Testis (tissue), 3 donors: ENCODE data around the gene HOXB3. TPM values are rescaled to one million over a fixed set of nuclear protein-coding genes. Genes with fewer than 3 reads are reported as not detected.

ENCODE experiments used
- DNase-seq: peaks from one replicate; pipeline ENCODE4 v3.0.0-alpha.2; 2019
- H3K27ac ChIP-seq, 2 donors: fragments of 200-600 bp; sonication (generic); one replicate each; pipeline ENCODE4 v1.5.1; 2019
- H3K27me3 ChIP-seq: fragments of 200-600 bp; sonication (generic); one replicate; pipeline ENCODE4 v1.5.1; 2019
- H3K36me3 ChIP-seq: fragments of 200-600 bp; sonication (generic); one replicate; pipeline ENCODE4 v1.5.1; 2017; ENCODE audit warnings: low read depth; ENCODE audit errors: missing control alignments
- H3K4me1 ChIP-seq: fragments of 200-600 bp; sonication (generic); one replicate; pipeline ENCODE4 v1.5.1; 2019
- H3K4me3 ChIP-seq, 2 donors: fragments of 200-600 bp; sonication (generic); one replicate each; pipeline ENCODE4 v1.5.1; 2017 to 2019
- H3K9me3 ChIP-seq: fragments of 200-600 bp; sonication (generic); one replicate; pipeline ENCODE4 v1.5.1; 2017
- POLR2A ChIP-seq: fragments of 450-650 bp; IDR thresholded peaks from one replicate; pipeline ENCODE4 v1.6.1; 2017; ENCODE audit warnings: antibody characterized with exemption, mild to moderate bottlenecking, moderate library complexity
- WGBS, 2 donors: methylation state at CpG; one replicate each; pipeline ENCODE4 v1.1.5; 2018; 5-methylcytosine and 5-hydroxymethylcytosine counted together
- intact Hi-C: fragments of 100-400 bp; cut with DNase I; formaldehyde crosslinking; loops from one replicate; pipeline ENCODE4 v1.15.1; 2023; ENCODE audit warnings: low total_unique reads
- polyA plus RNA-seq: library from polyadenylated mRNA; stranded (reverse); fragments of 350-450 nt; fragmentation: Illumina TruSeq; extraction: RNeasy Lipid Tissue Mini Kit (QIAGEN cat#74804); gene quantifications from one replicate; pipeline ENCODE4 v1.2.3, GENCODE V29; 2014; ENCODE audit warnings: low read depth, low replicate concordance; ENCODE audit not compliant: insufficient read depth
- total RNA-seq, 2 donors: library from RNA; depleted of rRNA; stranded (reverse); fragments of >200 nt; gene quantifications; one replicate each; pipeline ENCODE4 v1.2.3, GENCODE V29; 2016
- TF ChIP-seq, protein P1 (sequence below), 3 experiments: fragments of 450-650 bp in 2 of 3; fragments of 200-600 bp in 1 of 3; sonication (generic) in 1 of 3; IDR thresholded peaks; one replicate each; pipeline ENCODE4 v1.5.1; 2016 to 2019; ENCODE audit warnings: antibody characterized with exemption in 3 of 3, mild to moderate bottlenecking in 2 of 3, moderate library complexity in 1 of 3

Gene HOXB3
- total and polyA plus RNA-seq, 3 donors from 2014 or later: 9.2 to 11.4 (median 10.6) TPM

DNA sequence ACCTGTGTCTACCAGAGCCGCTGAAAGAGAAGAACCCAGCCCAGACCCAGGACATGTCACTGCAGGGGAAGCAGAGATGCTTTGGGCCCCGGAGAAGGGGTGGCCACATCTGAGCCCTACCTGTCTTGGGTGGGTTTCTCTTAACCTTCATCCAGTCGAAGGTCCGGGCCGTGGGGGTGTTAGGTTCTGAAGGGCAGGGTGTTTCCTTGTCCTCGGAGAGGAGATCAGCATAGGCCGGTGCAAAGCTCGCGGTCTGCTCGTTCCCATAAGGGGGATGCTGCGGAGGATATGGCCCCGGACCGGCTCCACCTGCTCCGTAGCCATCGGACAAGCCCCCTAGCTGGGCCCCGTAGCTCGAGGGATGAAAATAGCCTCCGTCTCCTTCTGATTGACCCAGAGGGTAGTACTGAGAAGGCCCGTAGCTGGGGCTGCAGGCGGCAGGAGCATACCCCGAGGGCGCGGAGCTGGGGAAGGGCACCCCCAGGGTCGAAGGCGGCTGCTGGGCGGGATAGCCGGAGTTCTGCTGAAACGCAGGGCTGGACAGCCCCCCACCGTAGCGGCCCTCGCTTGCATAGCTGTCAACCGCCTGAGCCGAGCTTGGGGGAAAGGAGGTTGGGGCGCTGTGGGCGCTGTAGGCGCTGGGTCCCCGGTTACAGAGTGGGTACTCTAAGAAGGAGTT is 59.7 kb downstream of the HOXB3 start:
- Histone ChIP-seq H3K4me3 (no peak overlapping the region), H3K4me1 (no peaks in the 10 kb centered on the region), H3K27me3 (no peaks in the 10 kb centered on the region), H3K36me3 (no peaks in the 10 kb centered on the region), H3K9me3 (no peaks in the 10 kb centered on the region), H3K27ac (no peak overlapping the region)
- TF ChIP-seq, protein P1, sequence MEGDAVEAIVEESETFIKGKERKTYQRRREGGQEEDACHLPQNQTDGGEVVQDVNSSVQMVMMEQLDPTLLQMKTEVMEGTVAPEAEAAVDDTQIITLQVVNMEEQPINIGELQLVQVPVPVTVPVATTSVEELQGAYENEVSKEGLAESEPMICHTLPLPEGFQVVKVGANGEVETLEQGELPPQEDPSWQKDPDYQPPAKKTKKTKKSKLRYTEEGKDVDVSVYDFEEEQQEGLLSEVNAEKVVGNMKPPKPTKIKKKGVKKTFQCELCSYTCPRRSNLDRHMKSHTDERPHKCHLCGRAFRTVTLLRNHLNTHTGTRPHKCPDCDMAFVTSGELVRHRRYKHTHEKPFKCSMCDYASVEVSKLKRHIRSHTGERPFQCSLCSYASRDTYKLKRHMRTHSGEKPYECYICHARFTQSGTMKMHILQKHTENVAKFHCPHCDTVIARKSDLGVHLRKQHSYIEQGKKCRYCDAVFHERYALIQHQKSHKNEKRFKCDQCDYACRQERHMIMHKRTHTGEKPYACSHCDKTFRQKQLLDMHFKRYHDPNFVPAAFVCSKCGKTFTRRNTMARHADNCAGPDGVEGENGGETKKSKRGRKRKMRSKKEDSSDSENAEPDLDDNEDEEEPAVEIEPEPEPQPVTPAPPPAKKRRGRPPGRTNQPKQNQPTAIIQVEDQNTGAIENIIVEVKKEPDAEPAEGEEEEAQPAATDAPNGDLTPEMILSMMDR (IDR thresholded peaks at IDR 0.05): no peak
- no peak for TF ChIP-seq POLR2A
- intact Hi-C loops: no loop called here
- DNase-seq: no peak
- WGBS, 2 donors: 43 to 44% methylated on average over 9 to 37 of the region's 37 CpGs

GRCh38 chr17:48529683-48530009 is 60.4 kb downstream of the HOXB3 start:
- 65 to 77% methylated on average over 11 of the region's 11 CpGs for WGBS, 2 donors
- Histone ChIP-seq H3K4me1 (no peaks in the 10 kb centered on the region), H3K36me3 (no peaks in the 10 kb centered on the region), H3K4me3 (no peak overlapping the region), H3K27ac (no peak overlapping the region), H3K9me3 (no peaks in the 10 kb centered on the region), H3K27me3 (no peaks in the 10 kb centered on the region)
- no peak for TF ChIP-seq POLR2A
- TF ChIP-seq, protein P1 (IDR thresholded peaks at IDR 0.05): no peak
- intact Hi-C loops: no loop called here
- DNase-seq: no peak

- Histone ChIP-seq H3K27me3 (no peaks in the 10 kb centered on the region), H3K4me1 (no peaks in the 10 kb centered on the region), H3K4me3 (no peak overlapping the region), H3K9me3 (no peaks in the 10 kb centered on the region), H3K36me3 (no peaks in the 10 kb centered on the region), H3K27ac (no peak overlapping the region)
- WGBS, 2 donors: 70 to 71% methylated on average over 7 to 11 of the region's 11 CpGs
- intact Hi-C loops: no loop called here
- TF ChIP-seq POLR2A: no peak
- TF ChIP-seq, protein P1 (IDR thresholded peaks at IDR 0.05): no peak
- DNase-seq: no peak
Measured at GRCh38 chr17:48528936-48529682, 60.9 kb downstream of the HOXB3 start.

DNA sequence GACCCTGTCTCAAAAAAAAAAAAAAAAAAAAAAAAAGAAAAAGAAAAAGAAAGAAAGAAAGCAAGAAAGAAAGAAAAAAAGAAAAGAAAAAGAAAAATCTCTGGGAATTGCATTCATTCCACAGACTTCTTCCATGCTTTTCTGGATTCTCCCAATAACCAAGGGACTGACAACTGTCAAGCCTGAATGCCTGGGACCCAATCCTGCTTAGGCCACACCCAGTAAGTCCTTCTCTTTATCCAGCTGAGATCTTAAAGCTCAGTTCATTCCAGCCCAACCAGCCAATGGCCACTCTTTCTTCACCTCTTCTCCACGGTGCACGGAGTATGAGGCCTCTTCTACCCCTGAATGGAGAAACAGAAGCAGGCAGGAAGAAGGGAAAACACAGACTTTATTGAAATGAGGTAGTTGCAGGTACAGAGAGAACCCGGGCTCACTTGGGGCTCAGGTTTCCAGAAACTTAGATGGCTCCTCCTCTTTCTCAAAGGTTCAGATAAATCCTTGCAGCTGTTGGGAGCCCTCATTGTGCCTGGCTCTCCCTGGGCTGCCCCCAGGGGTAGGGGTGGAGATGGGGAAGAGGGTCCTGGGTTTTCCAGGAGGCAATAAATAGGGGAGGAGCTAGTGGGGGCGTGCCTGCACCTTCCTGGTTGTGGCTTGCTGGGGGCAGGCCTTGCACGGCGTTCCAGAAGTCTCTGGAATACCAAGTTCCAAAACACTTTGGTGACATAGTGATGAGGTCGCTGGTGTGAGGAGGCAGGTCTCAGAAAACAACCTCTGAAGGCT is 61.7 kb downstream of the HOXB3 start:
- intact Hi-C loops: no loop called here
- DNase-seq: no peak
- no peak overlapping the region for H3K4me3 ChIP-seq
- no peak for TF ChIP-seq POLR2A
- TF ChIP-seq, protein P1 (IDR thresholded peaks at IDR 0.05): no peak
- no peaks in the 10 kb centered on the region for H3K4me1 ChIP-seq
- 31 to 46% methylated on average over 7 of the region's 7 CpGs for WGBS, 2 donors
- no peaks in the 10 kb centered on the region for H3K36me3 ChIP-seq
- no peaks in the 10 kb centered on the region for H3K9me3 ChIP-seq
- H3K27ac ChIP-seq: no peak overlapping the region
- no peaks in the 10 kb centered on the region for H3K27me3 ChIP-seq
